PFSK-1 (cell line): Measurements from ENCODE around the gene GTF2A1L.

Experiments
- REST ChIP-seq, 2 experiments: IDR thresholded peaks; 2 replicates each; pipeline versions ENCODE4 v1.6.1 to v1.8.0; 2011 to 2012; ENCODE audit warnings: low read depth in 2 of 2, low read length in 2 of 2, control low read depth in 1 of 2, inconsistent platforms in 1 of 2, mild to moderate bottlenecking in 1 of 2, moderate library complexity in 1 of 2; ENCODE audit not compliant: insufficient read depth in 1 of 2
- SIN3A ChIP-seq: IDR thresholded peaks from 2 replicates; pipeline ENCODE4 v1.6.1; 2012; ENCODE audit warnings: mild to moderate bottlenecking, low read length, moderate library complexity, borderline replicate concordance; ENCODE audit not compliant: insufficient read depth
- TAF1 ChIP-seq: IDR thresholded peaks from 2 replicates; pipeline ENCODE4 v1.6.1; 2012; ENCODE audit warnings: low read length, control low read depth, borderline replicate concordance; ENCODE audit not compliant: insufficient read depth

DNA sequence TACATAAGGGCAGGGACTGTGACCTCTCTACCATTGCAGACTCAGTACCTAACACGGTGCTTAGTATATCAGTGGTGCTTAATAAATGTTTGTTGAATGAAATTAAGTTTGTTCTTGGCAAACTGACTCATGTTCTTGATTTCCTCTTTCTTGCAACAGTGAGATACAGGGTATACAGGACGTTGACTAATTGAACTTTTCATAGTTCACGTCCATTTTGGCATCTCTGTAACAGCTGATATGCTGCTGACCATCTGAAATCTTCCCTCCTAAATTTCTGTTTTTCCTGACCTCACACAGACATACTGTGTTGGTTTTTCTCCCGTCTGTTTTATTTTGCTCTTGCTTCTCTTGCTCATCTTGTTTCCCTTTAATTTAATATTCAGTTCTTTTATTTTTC, 93.7 kb downstream of the GTF2A1L start:
- TF ChIP-seq SIN3A: no peak
- TF ChIP-seq REST (IDR thresholded peaks at IDR 0.05; ENCODE audit: insufficient read depth in 1 of 2, low read depth in 2 of 2, low read length in 2 of 2): no peak
- TF ChIP-seq TAF1: no peak
